Muscle of leg (tissue), 11 donors: ENCODE measurements around the gene KCNJ8. TPM values are rescaled to one million over a fixed set of nuclear protein-coding genes. Genes with fewer than 3 reads are reported as not detected.
"Not testable (repeated sequence)": the region's sequence is repeated elsewhere in the genome, so short reads cannot be mapped to it uniquely, and the experiment has no call there.

Experiments
- DNase-seq: peaks from one replicate; pipeline ENCODE4 v3.0.0; 2013
- H3K27ac ChIP-seq: one replicate; pipeline ENCODE4 v1.5.1; 2013; ENCODE audit warnings: mild to moderate bottlenecking, low read length, control low read depth
- H3K27me3 ChIP-seq: one replicate; pipeline ENCODE4 v1.6.1; 2013; ENCODE audit warnings: low read length; ENCODE audit not compliant: control insufficient read depth, insufficient read depth
- H3K36me3 ChIP-seq: one replicate; pipeline ENCODE4 v1.6.1; 2013; ENCODE audit warnings: low read length; ENCODE audit not compliant: control insufficient read depth, insufficient read depth
- H3K4me1 ChIP-seq: one replicate; pipeline ENCODE4 v1.6.1; 2013; ENCODE audit warnings: low read length; ENCODE audit not compliant: control insufficient read depth, insufficient read depth
- H3K4me3 ChIP-seq: one replicate; pipeline ENCODE4 v1.5.1; 2013; ENCODE audit warnings: low read length, control low read depth
- H3K9me3 ChIP-seq: replicated peaks from 2 replicates; pipeline ENCODE4 v1.6.1; 2013; ENCODE audit warnings: low read depth, low read length; ENCODE audit not compliant: control insufficient read depth
- WGBS: methylation state at CpG from one replicate; pipeline ENCODE4 v1.1.5; 2013; ENCODE audit warnings: missing lambda C conversion rate; ENCODE audit not compliant: insufficient coverage; 5-methylcytosine and 5-hydroxymethylcytosine counted together
- polyA plus RNA-seq, 8 donors: library from polyadenylated mRNA; unstranded; fragments of 120-200 nt; gene quantifications; one replicate each; pipeline versions ENCODE4 v1.2.1 to v1.2.3, GENCODE V29; 2013; ENCODE audit warnings: inconsistent platforms in 1 of 8, low replicate concordance in 1 of 8; ENCODE audit not compliant: insufficient read length in 8 of 8, insufficient read depth in 1 of 8
- total RNA-seq: library from RNA; stranded (reverse); fragments of 120-200 nt; gene quantifications from one replicate; pipeline ENCODE4 v1.2.4, GENCODE V29; 2013

KCNJ8 gene
- total and polyA plus RNA-seq, 9 donors, result 23.7 to 38.7 (median 32.1) TPM

GRCh38 chr12:21813751-21814150, 39.2 kb upstream of the KCNJ8 start:
- no peak overlapping the region for H3K27ac ChIP-seq
- no peaks in the 10 kb centered on the region for H3K9me3 ChIP-seq
- WGBS, result no CpG with 5 or more reads among the region's 3 CpGs
- no peaks in the 10 kb centered on the region for H3K27me3 ChIP-seq
- H3K4me3 ChIP-seq, result no peak overlapping the region
- H3K4me1 ChIP-seq, result no peaks in the 10 kb centered on the region
- DNase-seq, result no peak
- H3K36me3 ChIP-seq, result no peaks in the 10 kb centered on the region

- Histone ChIP-seq H3K36me3 (no peaks in the 10 kb centered on the region), H3K4me1 (no peaks in the 10 kb centered on the region), H3K4me3 (no peak overlapping the region), H3K9me3 (no peaks in the 10 kb centered on the region), H3K27ac (no peak overlapping the region), H3K27me3 (no peaks in the 10 kb centered on the region)
- DNase-seq, result no peak
Measured at GRCh38 chr12:21813125-21813524, 38.6 kb upstream of the KCNJ8 start.

- DNase-seq, H3K9me3 ChIP-seq, H3K4me3 ChIP-seq, H3K36me3 ChIP-seq, H3K27me3 ChIP-seq, H3K4me1 ChIP-seq, H3K27ac ChIP-seq: not testable (repeated sequence)
- no CpG with 5 or more reads among the region's 2 CpGs for whole genome bisulfite sequencing
Measured at GRCh38 chr12:21812340-21812739, 37.8 kb upstream of the KCNJ8 start.

GRCh38 chr12:21809100-21809499, 34.6 kb upstream of the KCNJ8 start:
- H3K4me3 ChIP-seq, result no peak overlapping the region
- no peaks in the 10 kb centered on the region for H3K4me1 ChIP-seq
- no peaks in the 10 kb centered on the region for H3K9me3 ChIP-seq
- H3K27ac ChIP-seq, result no peak overlapping the region
- peaks cover 3% of the 10 kb centered on the region for H3K36me3 ChIP-seq
- no peaks in the 10 kb centered on the region for H3K27me3 ChIP-seq
- no peak for DNase-seq

- no peaks in the 10 kb centered on the region for H3K27me3 ChIP-seq
- no peak overlapping the region for H3K4me3 ChIP-seq
- H3K4me1 ChIP-seq, result no peaks in the 10 kb centered on the region
- H3K36me3 ChIP-seq, result peaks cover 3% of the 10 kb centered on the region
- H3K27ac ChIP-seq, result no peak overlapping the region
- H3K9me3 ChIP-seq, result no peaks in the 10 kb centered on the region
- DNase-seq, result no peak
Measured at GRCh38 chr12:21806255-21806654, 31.7 kb upstream of the KCNJ8 start.

DNA sequence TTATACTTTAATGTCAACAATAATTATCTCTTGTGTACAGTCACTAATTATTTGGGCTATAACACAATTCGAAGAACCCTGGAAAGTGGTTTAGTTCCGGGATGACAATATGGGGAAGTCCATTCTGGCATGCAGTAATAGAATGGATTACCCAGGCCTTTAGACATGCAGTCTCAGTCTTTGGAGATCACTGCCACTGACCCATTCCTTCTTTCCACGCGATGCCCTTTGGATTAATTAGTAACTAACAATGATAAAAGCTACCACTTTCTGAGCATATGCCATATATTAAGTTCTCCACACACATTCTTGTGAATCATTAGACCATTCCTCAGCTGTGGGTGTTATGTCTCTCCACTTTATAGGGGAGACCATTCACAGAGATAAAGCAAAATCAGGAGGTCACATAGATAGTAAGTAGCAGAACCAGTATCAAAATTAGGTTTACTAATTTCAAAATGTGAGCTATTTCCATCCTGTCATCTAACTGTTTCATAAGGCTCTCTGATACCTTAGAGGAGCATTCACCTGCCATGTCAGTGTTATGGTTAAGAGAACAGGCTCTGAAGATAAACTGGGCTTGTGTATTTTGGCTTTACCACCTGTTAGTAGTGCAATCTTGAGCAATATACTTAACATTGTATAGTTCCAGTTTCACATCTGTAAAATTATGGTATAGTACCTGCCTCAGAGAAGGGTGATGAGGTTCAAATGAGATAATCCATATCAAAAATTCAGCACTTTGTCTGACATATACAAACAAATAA, 27.2 kb upstream of the KCNJ8 start:
- H3K36me3 ChIP-seq, result peaks cover 3% of the 10 kb centered on the region

DNA sequence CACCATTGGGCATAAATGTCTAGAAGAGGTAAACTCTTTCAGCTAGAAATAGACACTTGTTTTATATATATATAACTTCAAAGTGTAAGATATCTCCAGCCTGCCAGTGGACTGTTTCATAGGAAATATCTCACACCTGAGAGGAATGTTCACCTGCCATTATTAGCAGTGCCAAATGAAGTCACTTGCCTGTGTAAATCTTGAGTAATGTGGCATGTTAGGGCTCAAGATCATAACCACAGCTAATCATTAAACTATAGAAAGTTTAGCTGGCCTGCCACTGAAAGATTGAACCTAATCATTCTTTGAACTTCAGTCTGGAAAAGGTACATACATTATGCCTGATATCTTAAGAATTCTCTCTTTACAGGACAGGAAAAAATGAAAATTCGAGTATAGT, 25.5 kb upstream of the KCNJ8 start:
- peaks cover 3% of the 10 kb centered on the region for H3K36me3 ChIP-seq
- no peak for DNase-seq
- H3K4me3 ChIP-seq, result no peak overlapping the region
- H3K27ac ChIP-seq, result no peak overlapping the region
- no peaks in the 10 kb centered on the region for H3K4me1 ChIP-seq
- H3K9me3 ChIP-seq, result no peaks in the 10 kb centered on the region
- H3K27me3 ChIP-seq, result no peaks in the 10 kb centered on the region
- WGBS, result no CpG with 5 or more reads among the region's 1 CpG

More for the DNA sequence above, 27.2 kb upstream of the KCNJ8 start:
- no peak overlapping the region for H3K4me3 ChIP-seq
- H3K9me3 ChIP-seq, result no peaks in the 10 kb centered on the region
- H3K27me3 ChIP-seq, result no peaks in the 10 kb centered on the region
- DNase-seq, result no peak
- no CpG with 5 or more reads among the region's 4 CpGs for WGBS
- H3K4me1 ChIP-seq, result no peaks in the 10 kb centered on the region
- no peak overlapping the region for H3K27ac ChIP-seq

DNA sequence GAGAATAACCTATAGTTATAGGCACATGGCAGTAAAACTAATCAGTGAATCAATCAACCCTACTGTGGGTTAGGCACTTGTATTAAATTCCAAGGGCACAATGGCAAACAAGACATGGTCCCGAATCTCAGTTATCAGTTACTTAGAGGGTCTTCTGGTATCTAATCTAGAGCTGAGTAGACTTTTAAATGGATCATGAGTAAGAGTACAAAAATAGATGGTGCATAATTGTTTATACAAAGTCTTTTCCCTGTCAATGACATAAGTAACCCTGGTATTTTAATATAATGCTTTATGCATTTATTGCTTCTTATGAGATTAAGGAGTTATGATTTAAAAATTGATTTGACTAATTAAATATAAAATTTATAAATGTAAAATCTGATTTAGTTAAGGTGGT, 23.0 kb upstream of the KCNJ8 start:
- no peaks in the 10 kb centered on the region for H3K9me3 ChIP-seq
- H3K27me3 ChIP-seq, result no peaks in the 10 kb centered on the region
- no peak overlapping the region for H3K27ac ChIP-seq
- no peak for DNase-seq
- no peak overlapping the region for H3K4me3 ChIP-seq
- no peaks in the 10 kb centered on the region for H3K36me3 ChIP-seq
- no peaks in the 10 kb centered on the region for H3K4me1 ChIP-seq
- no CpG with 5 or more reads among the region's 1 CpG for WGBS

DNA sequence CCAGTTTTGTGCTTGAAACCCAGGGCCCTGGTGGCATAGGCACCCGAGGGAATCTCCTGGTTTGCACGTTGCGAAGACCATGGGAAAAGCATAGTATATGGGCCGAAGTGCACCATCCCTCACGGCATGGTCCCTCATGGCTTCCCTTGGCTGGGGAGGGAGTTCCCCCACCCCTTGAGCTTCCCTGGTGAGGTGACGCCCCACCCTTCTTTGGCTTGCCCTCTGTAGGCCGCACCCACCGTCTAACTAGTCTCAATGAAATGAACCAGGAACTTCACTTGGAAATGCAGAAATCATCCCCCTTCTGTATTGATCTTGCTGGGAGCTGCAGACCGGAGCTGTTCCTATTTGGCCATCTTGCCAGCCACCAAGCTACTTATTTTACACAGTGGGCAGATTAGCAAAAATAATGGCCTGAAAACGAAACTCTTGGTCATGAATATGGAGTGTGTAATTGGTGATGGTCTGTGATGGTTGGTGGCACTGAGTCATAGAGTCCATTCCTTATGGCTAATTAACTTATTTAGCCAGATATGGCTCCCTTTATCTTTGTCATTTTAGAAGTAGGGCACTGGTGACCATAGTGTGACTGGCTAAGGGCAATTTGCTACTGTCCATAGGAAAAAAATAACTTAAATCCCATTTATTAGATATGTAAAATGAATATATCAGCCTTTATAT, 21.3 kb upstream of the KCNJ8 start:
- Histone ChIP-seq H3K4me1 (no peaks in the 10 kb centered on the region), H3K9me3 (no peaks in the 10 kb centered on the region), H3K36me3 (no peaks in the 10 kb centered on the region), H3K27ac (no peak overlapping the region), H3K27me3 (no peaks in the 10 kb centered on the region), H3K4me3 (no peak overlapping the region)
- 98% methylated on average over 8 of the region's 10 CpGs for WGBS
- DNase-seq, result no peak

GRCh38 chr12:21794807-21795595, 20.5 kb upstream of the KCNJ8 start:
- not testable (repeated sequence) for DNase-seq, H3K4me1 ChIP-seq, H3K27ac ChIP-seq, H3K9me3 ChIP-seq, H3K36me3 ChIP-seq, H3K4me3 ChIP-seq, H3K27me3 ChIP-seq
- 69% methylated on average over 5 of the region's 8 CpGs for WGBS
